Raji (cell line): ENCODE measurements around the gene MBP.

Experiments
- POLR2A ChIP-seq: IDR thresholded peaks from 2 replicates; pipeline ENCODE4 v1.6.1; 2011; ENCODE audit warnings: low read depth, low read length, control low read depth; ENCODE audit not compliant: insufficient read depth

Gene MBP

GRCh38 chr18:77004555-77005380, 127.8 kb downstream of the MBP start:
- TF ChIP-seq POLR2A: no peak

GRCh38 chr18:77003316-77003715, 129.3 kb downstream of the MBP start:
- no peak for TF ChIP-seq POLR2A

DNA sequence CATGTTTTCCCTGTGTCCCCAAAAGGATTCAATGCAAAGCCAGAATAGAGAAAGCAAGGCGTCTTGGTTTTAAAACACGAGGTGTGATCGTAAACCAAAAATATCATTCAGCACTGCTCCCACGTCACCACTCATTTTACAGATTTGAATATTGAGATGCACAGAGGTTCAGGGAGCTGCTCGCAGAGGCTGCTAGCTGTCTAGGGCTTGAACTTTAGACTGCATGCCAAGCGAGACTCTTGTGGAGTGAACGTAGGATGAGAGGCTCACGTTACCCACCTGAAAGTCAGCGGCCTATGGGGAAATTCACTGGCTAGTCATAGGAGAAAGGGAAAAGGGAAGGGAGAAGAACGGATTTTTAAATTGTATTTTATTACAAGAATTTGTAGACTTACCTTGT, 130.1 kb downstream of the MBP start:
- TF ChIP-seq POLR2A: no peak

GRCh38 chr18:77001979-77002378, 130.6 kb downstream of the MBP start:
- TF ChIP-seq POLR2A: no peak

DNA sequence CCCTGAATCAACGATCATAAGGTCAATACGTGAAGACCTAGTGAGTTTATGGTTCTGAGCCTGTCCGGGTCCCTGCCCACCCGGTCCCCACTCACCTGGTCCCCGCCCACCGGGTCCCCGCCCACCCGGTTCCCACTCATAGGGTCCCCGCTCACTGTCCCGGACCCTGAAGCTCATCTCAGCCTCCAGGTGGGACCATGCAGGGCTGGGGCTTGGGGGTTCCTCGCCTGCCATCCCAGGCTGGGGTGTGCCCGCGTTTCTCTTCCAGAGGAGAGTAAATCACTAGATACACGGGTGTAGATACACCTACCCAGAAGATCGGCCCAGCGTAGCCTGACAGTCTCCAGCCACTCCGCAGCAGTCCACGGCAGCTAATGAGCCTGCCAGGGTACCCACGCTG, 131.5 kb downstream of the MBP start:
- TF ChIP-seq POLR2A: no peak

- TF ChIP-seq POLR2A: no peak
Measured at GRCh38 chr18:77000527-77000926, 132.1 kb downstream of the MBP start.

- no peak for TF ChIP-seq POLR2A
Measured at GRCh38 chr18:76999077-76999476, 133.5 kb downstream of the MBP start.

DNA sequence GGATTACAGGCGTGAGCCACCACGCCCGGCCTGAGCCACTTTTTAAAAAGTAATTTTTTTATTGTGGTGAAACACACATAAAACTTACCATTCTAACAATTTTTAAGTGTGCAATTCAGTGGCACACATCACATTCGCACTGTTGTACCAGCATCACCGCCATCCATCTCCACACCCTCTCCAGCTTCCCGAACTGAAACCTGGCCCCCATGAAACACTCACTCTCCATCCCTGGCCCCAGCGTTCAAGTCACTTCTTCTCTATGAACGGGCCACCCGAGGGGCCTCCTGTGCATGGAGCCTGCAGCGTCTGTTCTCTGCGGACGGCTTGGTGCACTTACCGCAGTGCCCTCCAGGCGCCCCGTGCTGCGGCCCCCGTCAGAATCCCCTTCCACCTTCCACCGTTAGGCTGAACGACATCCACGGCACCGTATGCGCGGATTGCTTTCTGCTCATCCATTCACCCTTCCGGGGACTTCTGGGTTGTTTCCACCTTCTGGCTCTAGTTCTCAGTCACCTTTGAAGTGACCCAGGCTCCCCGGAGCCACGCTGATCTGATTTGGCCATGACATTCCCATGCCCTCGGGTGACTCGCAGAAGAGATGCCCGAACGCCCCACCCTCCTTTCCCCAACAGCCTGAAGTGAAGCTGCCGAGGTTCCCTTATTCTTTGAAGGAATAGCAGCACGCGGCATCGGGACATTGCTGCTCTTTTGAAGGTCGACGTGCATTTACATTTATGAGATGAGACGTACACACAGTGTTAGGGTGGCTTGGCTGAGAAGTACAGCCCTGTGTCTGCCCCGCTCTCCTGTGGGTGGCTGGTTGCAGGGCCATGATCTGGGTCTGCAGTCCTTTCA, 134.4 kb downstream of the MBP start:
- TF ChIP-seq POLR2A: no peak

GRCh38 chr18:76996429-76996828, 136.2 kb downstream of the MBP start:
- no peak for TF ChIP-seq POLR2A

DNA sequence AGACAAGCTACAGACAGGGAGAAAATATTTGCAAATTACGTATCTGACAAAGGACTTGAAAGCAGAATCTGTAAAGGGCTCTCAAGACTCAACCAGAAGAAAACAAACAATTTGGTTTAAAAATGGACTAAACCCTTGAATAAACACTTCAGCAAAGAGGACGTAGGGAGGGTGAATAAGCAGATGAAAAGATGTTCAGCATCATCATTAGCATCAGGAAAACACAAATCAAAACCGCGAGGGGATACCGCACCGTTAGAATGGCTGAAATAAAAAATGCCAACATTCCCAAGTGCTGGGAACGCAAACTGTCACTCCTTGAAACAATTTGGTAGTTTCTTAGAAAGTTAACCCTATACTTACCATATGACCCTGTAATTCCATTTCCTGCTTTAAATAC, 136.7 kb downstream of the MBP start:
- no peak for TF ChIP-seq POLR2A

GRCh38 chr18:76994086-76994654, 138.4 kb downstream of the MBP start:
- TF ChIP-seq POLR2A: no peak

- no peak for TF ChIP-seq POLR2A
Measured at GRCh38 chr18:76993573-76993972, 139.0 kb downstream of the MBP start.

- TF ChIP-seq POLR2A: no peak
Measured at GRCh38 chr18:76993085-76993382, 139.5 kb downstream of the MBP start.

- no peak for TF ChIP-seq POLR2A
Measured at GRCh38 chr18:76992226-76993084, 140.1 kb downstream of the MBP start.
